ENCODE measurements around the gene HELB.

Gene HELB

DNA sequence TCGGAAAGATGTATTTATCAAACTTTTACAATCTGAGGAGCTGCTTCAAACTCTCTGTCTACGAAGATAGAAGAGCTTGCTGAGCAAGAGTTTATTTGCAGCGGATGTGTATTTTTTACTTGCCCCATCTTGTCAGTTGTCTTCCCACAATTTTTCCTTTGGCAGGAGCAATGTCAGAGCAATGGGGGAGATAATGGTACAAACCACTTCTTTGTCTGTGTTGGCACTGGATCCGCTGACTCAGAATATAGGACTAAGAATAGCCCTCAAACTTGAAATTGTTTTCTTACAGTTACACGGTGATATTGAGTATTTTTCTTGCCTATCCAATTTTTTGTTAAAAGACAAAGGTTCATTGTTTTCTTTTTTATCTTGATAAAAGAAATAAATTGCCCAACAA lies 27.6 kb downstream of the HELB start:
- Histone ChIP-seq H3K27ac (no peak overlapping the region), H3K36me3 (peaks cover 25% of the 10 kb centered on the region), H3K4me3 (ENCODE audit: low read depth in 1 of 2, low read length in 1 of 2) (no peak overlapping the region), H3K4me1 (ENCODE audit: control insufficient read depth in 1 of 2, insufficient read depth in 1 of 2, low read depth in 1 of 2, low read length in 1 of 2) (no peaks in the 10 kb centered on the region), H3K9me3 (no peaks in the 10 kb centered on the region), H3K27me3 (no peaks in the 10 kb centered on the region)
- TF ChIP-seq, protein P1, sequence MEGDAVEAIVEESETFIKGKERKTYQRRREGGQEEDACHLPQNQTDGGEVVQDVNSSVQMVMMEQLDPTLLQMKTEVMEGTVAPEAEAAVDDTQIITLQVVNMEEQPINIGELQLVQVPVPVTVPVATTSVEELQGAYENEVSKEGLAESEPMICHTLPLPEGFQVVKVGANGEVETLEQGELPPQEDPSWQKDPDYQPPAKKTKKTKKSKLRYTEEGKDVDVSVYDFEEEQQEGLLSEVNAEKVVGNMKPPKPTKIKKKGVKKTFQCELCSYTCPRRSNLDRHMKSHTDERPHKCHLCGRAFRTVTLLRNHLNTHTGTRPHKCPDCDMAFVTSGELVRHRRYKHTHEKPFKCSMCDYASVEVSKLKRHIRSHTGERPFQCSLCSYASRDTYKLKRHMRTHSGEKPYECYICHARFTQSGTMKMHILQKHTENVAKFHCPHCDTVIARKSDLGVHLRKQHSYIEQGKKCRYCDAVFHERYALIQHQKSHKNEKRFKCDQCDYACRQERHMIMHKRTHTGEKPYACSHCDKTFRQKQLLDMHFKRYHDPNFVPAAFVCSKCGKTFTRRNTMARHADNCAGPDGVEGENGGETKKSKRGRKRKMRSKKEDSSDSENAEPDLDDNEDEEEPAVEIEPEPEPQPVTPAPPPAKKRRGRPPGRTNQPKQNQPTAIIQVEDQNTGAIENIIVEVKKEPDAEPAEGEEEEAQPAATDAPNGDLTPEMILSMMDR (IDR thresholded peaks at IDR 0.05), result no peak

DNA sequence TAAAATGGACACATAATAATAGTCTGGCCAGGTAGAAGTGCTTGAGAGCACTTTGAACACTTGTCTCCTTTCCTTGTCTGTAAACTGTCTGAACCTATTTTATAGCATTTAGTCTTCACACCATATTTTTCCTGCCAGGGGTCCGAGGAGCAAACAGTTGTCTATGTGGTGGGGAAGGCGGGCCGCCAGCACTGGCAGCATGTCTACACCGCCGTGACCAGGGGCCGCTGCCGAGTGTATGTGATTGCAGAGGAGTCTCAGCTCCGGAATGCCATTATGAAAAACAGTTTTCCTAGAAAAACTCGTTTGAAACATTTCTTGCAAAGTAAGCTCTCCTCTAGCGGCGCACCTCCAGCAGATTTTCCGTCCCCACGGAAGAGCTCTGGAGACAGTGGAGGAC lies 28.7 kb downstream of the HELB start:
- Histone ChIP-seq H3K9me3 (no peaks in the 10 kb centered on the region), H3K4me1 (ENCODE audit: control insufficient read depth in 1 of 2, insufficient read depth in 1 of 2, low read depth in 1 of 2, low read length in 1 of 2) (no peaks in the 10 kb centered on the region), H3K27ac (no peak overlapping the region), H3K27me3 (no peaks in the 10 kb centered on the region), H3K4me3 (ENCODE audit: low read depth in 1 of 2, low read length in 1 of 2) (no peak overlapping the region), H3K36me3 (peaks cover 20% of the 10 kb centered on the region)
- TF ChIP-seq, protein P1 (IDR thresholded peaks at IDR 0.05), result no peak

DNA sequence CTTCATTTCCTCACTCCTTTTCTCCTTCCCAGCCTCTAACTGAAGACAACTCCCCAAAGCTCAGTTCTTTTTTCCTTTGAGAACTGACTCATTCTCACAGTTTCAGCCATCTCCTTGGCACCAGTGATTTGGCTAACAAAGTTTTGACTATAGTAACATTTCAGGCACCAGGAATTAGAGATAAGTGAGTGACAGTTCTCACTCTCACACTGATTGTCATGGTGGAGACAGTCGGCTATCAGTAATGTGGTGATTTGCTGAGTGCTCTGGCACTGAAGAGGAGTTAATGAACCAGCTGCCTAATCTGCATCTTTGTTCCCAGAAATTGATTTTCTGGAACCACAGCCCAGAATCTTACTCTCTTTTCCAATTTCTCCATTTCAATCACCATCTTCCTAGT lies 29.5 kb downstream of the HELB start:
- Histone ChIP-seq H3K9me3 (no peaks in the 10 kb centered on the region), H3K36me3 (peaks cover 20% of the 10 kb centered on the region), H3K27ac (no peak overlapping the region), H3K27me3 (no peaks in the 10 kb centered on the region), H3K4me3 (ENCODE audit: low read depth in 1 of 2, low read length in 1 of 2) (no peak overlapping the region), H3K4me1 (ENCODE audit: control insufficient read depth in 1 of 2, insufficient read depth in 1 of 2, low read depth in 1 of 2, low read length in 1 of 2) (no peaks in the 10 kb centered on the region)
- TF ChIP-seq, protein P1 (IDR thresholded peaks at IDR 0.05), result no peak

DNA sequence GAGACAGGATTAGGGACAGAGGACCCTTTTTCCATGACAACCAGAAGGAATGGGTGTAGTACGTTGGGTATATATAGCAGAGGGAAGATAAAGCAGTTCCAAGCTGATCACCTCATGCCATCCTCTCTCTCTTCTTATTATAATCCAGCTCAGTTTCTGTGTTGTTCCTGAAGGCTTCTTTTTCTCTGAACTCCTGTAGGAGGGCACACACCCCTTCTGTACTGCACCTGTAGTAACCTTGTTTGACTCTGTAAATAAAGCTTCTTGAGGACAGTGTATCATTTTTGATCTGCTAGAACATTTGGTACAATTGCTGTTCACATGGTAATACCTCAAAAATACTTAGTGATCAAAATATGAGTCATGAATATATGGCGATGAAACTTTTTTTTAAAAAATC lies 33.5 kb downstream of the HELB start:
- Histone ChIP-seq H3K4me1 (ENCODE audit: control insufficient read depth in 1 of 2, insufficient read depth in 1 of 2, low read depth in 1 of 2, low read length in 1 of 2) (no peaks in the 10 kb centered on the region), H3K9me3 (no peaks in the 10 kb centered on the region), H3K27ac (no peak overlapping the region), H3K36me3 (peaks cover 32% of the 10 kb centered on the region), H3K4me3 (ENCODE audit: low read depth in 1 of 2, low read length in 1 of 2) (no peak overlapping the region), H3K27me3 (no peaks in the 10 kb centered on the region)
- TF ChIP-seq, protein P1 (IDR thresholded peaks at IDR 0.05), result no peak

DNA sequence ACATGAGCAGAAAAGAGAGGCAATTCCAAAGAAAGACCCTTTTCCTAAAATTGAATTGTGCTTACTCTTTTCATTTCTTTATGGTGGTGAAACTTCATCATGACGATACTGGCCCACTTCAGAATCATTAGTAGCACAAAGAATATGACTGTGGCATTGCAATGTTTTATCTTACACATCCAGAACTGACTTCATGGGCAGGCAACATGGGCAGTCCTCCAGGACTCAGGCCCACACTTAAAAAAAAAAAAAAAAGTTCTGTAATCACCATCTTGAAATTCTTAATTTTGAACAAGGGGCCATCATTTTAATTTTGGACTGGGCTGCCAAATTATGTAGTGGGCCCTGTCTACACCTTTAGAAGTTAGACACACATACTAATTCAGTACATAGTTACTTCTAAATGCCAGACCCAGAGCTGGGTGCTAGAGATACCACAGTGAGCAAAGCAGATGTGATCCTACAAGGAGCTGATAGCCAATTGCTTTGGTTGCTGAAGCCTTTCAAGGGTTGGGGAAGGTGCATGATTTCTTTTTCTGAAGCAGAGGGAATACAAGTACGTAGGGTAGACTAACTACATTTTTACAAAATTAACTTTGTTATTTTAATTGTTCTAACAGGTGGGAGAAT lies 35.2 kb downstream of the HELB start:
- no peak overlapping the region for H3K4me3 ChIP-seq (ENCODE audit: low read depth in 1 of 2, low read length in 1 of 2)
- TF ChIP-seq, protein P1 (IDR thresholded peaks at IDR 0.05), result no peak
- no peaks in the 10 kb centered on the region for H3K9me3 ChIP-seq
- no peak overlapping the region for H3K27ac ChIP-seq
- no peaks in the 10 kb centered on the region for H3K27me3 ChIP-seq
- no peaks in the 10 kb centered on the region for H3K4me1 ChIP-seq (ENCODE audit: control insufficient read depth in 1 of 2, insufficient read depth in 1 of 2, low read depth in 1 of 2, low read length in 1 of 2)
- peaks cover 16% of the 10 kb centered on the region for H3K36me3 ChIP-seq

All from neutrophil (primary cell).